ENCODE measurements around the gene NFATC1.

GRCh38 chr18:79420033-79420745 is 24.5 kb downstream of the NFATC1 start:
- TF ChIP-seq POLR2A (IDR thresholded peaks at IDR 0.05) = no peak
- TF ChIP-seq CTCF (IDR thresholded peaks at IDR 0.05) = no peak
